Measurements from ENCODE around the gene PTPN7. TPM values are rescaled to one million over a fixed set of nuclear protein-coding genes. Genes with fewer than 3 reads are reported as not detected.
"Not testable (repeated sequence)": the region's sequence is repeated elsewhere in the genome, so short reads cannot be mapped to it uniquely, and the experiment has no call there.

Gene PTPN7
- total RNA-seq, 2 experiments from 2014 or later, result 112 to 119 TPM

- intact Hi-C loops (cut with micrococcal nuclease), result no loop called here
- H3K4me1 Mint-ChIP-seq (ENCODE audit: low read depth), result no peaks in the 10 kb centered on the region
- CTCF ChIA-PET, result interaction anchor here (0.6 to 2.1 kb wide), 3 partner anchors 13 to 299 kb away, joined by 4 to 6 read pairs (median 6); no protein-coding TSS in a partner anchor
- H3K9me3 Mint-ChIP-seq, result no peaks in the 10 kb centered on the region
- DNase-seq, result no peak
- peaks cover 7% of the 10 kb centered on the region for H3K27me3 Mint-ChIP-seq (ENCODE audit: low read depth)
- no peak within 1 kb of the TSS for H3K27ac Mint-ChIP-seq
- no peaks in the 10 kb centered on the region for H3K36me3 Mint-ChIP-seq (ENCODE audit: low read depth)
- H3K4me3 Mint-ChIP-seq, result no peak within 1 kb of the TSS
These were observed 37.6 kb downstream of the PTPN7 start, which contains the start of gene GPR37L1 for GRCh38 chr1:202122639-202123335. Gene GPR37L1, plus strand, starts transcription at chr1:202122917. Its CDS starts 47 bp downstream, at chr1:202122964.

- Mint-ChIP-seq H3K4me3 (no peak overlapping the region), H3K27me3 (ENCODE audit: low read depth) (peaks cover 3% of the 10 kb centered on the region), H3K27ac (no peak overlapping the region), H3K9me3 (no peaks in the 10 kb centered on the region), H3K36me3 (ENCODE audit: low read depth) (no peaks in the 10 kb centered on the region), H3K4me1 (ENCODE audit: low read depth) (no peaks in the 10 kb centered on the region)
- intact Hi-C loops (cut with micrococcal nuclease), result no loop called here
- CTCF ChIA-PET, result interaction anchor here (1.0 to 2.4 kb wide), 4 partner anchors 15 to 121 kb away, joined by 3 to 12 read pairs (median 5); partner anchors contain the start of gene ELF3
- no peak for DNase-seq
These were observed 39.4 kb downstream of the PTPN7 start for GRCh38 chr1:202121006-202121405.

- intact Hi-C loops (cut with micrococcal nuclease), result no loop called here
- H3K4me3 Mint-ChIP-seq, result no peak overlapping the region
- no peaks in the 10 kb centered on the region for H3K27me3 Mint-ChIP-seq (ENCODE audit: low read depth)
- CTCF ChIA-PET, result interaction anchor here (0.7 to 1.7 kb wide), 4 partner anchors 108 to 1047 kb away, joined by 3 to 5 read pairs (median 3); partner anchors contain the start of gene ELF3
- H3K27ac Mint-ChIP-seq, result no peak overlapping the region
- no peaks in the 10 kb centered on the region for H3K36me3 Mint-ChIP-seq (ENCODE audit: low read depth)
- no peak for DNase-seq
- H3K4me1 Mint-ChIP-seq (ENCODE audit: low read depth), result peaks cover 8% of the 10 kb centered on the region
- H3K9me3 Mint-ChIP-seq, result no peaks in the 10 kb centered on the region
These were observed 42.5 kb downstream of the PTPN7 start for GRCh38 chr1:202117898-202118371.

GRCh38 chr1:202116287-202116686 lies 44.1 kb downstream of the PTPN7 start:
- DNase-seq, result no peak
- Mint-ChIP-seq H3K36me3 (ENCODE audit: low read depth) (no peaks in the 10 kb centered on the region), H3K4me1 (ENCODE audit: low read depth) (peaks cover 8% of the 10 kb centered on the region), H3K9me3 (no peaks in the 10 kb centered on the region), H3K27me3 (ENCODE audit: low read depth) (no peaks in the 10 kb centered on the region), H3K4me3 (no peak overlapping the region), H3K27ac (no peak overlapping the region)
- CTCF ChIA-PET, result interaction anchor here (1.4 kb wide), 1 partner anchor 116 kb away, joined by 5 read pairs; no protein-coding TSS in a partner anchor
- intact Hi-C loops (cut with micrococcal nuclease), result no loop called here

GRCh38 chr1:202113690-202114300 lies 46.6 kb downstream of the PTPN7 start:
- Mint-ChIP-seq H3K27ac (no peak overlapping the region), H3K4me3 (no peak overlapping the region), H3K27me3 (ENCODE audit: low read depth) (no peaks in the 10 kb centered on the region), H3K4me1 (ENCODE audit: low read depth) (peaks cover 8% of the 10 kb centered on the region), H3K36me3 (ENCODE audit: low read depth) (no peaks in the 10 kb centered on the region), H3K9me3 (no peaks in the 10 kb centered on the region)
- DNase-seq, result no peak
- intact Hi-C loops (cut with micrococcal nuclease), result no loop called here
- CTCF ChIA-PET, result interaction anchor here (0.6 kb wide), 1 partner anchor 22 kb away, joined by 3 read pairs; no protein-coding TSS in a partner anchor

- DNase-seq, result no peak
- no peak overlapping the region for H3K27ac Mint-ChIP-seq
- no peaks in the 10 kb centered on the region for H3K9me3 Mint-ChIP-seq
- no peaks in the 10 kb centered on the region for H3K36me3 Mint-ChIP-seq (ENCODE audit: low read depth)
- CTCF ChIA-PET, result interaction anchor here (0.6 to 1.6 kb wide), 3 partner anchors 22 to 435 kb away, joined by 3 to 6 read pairs (median 3); no protein-coding TSS in a partner anchor
- intact Hi-C loops (cut with micrococcal nuclease), result no loop called here
- H3K4me1 Mint-ChIP-seq (ENCODE audit: low read depth), result peaks cover 8% of the 10 kb centered on the region
- no peaks in the 10 kb centered on the region for H3K27me3 Mint-ChIP-seq (ENCODE audit: low read depth)
- no peak overlapping the region for H3K4me3 Mint-ChIP-seq
These were observed 47.3 kb downstream of the PTPN7 start for GRCh38 chr1:202112859-202113689.

GRCh38 chr1:202111589-202111988 lies 48.8 kb downstream of the PTPN7 start:
- H3K27ac Mint-ChIP-seq; H3K4me1 Mint-ChIP-seq (ENCODE audit: low read depth); H3K9me3 Mint-ChIP-seq; H3K4me3 Mint-ChIP-seq; H3K36me3 Mint-ChIP-seq (ENCODE audit: low read depth); intact Hi-C loops (cut with micrococcal nuclease); H3K27me3 Mint-ChIP-seq (ENCODE audit: low read depth); DNase-seq: not testable (repeated sequence)
- CTCF ChIA-PET, result interaction anchor here (1.6 kb wide), 1 partner anchor 24 kb away, joined by 6 read pairs; no protein-coding TSS in a partner anchor

GRCh38 chr1:202110977-202111376 lies 49.4 kb downstream of the PTPN7 start:
- CTCF ChIA-PET, result no interaction called here
- H3K4me1 Mint-ChIP-seq (ENCODE audit: low read depth), result peaks cover 8% of the 10 kb centered on the region

GRCh38 chr1:202107801-202108731 lies 52.3 kb downstream of the PTPN7 start:
- intact Hi-C loops (cut with micrococcal nuclease), result no loop called here
- Mint-ChIP-seq H3K27ac (no peak overlapping the region), H3K9me3 (no peaks in the 10 kb centered on the region), H3K4me1 (ENCODE audit: low read depth) (no peaks in the 10 kb centered on the region), H3K27me3 (ENCODE audit: low read depth) (no peaks in the 10 kb centered on the region), H3K36me3 (ENCODE audit: low read depth) (no peaks in the 10 kb centered on the region), H3K4me3 (no peak overlapping the region)
- CTCF ChIA-PET, result interaction anchor here (0.8 to 1.4 kb wide), 2 partner anchors 27 to 85 kb away, joined by 3 read pairs; no protein-coding TSS in a partner anchor
- DNase-seq, result no peak

More at GRCh38 chr1:202110977-202111376, 49.4 kb downstream of the PTPN7 start:
- Mint-ChIP-seq H3K36me3 (ENCODE audit: low read depth) (no peaks in the 10 kb centered on the region), H3K27me3 (ENCODE audit: low read depth) (no peaks in the 10 kb centered on the region), H3K9me3 (no peaks in the 10 kb centered on the region), H3K4me3 (no peak overlapping the region), H3K27ac (no peak overlapping the region)
- intact Hi-C loops (cut with micrococcal nuclease), result no loop called here
- DNase-seq, result no peak

- Mint-ChIP-seq H3K9me3 (no peaks in the 10 kb centered on the region), H3K27ac (no peak overlapping the region), H3K4me1 (ENCODE audit: low read depth) (no peaks in the 10 kb centered on the region), H3K27me3 (ENCODE audit: low read depth) (no peaks in the 10 kb centered on the region), H3K4me3 (no peak overlapping the region), H3K36me3 (ENCODE audit: low read depth) (no peaks in the 10 kb centered on the region)
- no peak for DNase-seq
- intact Hi-C loops (cut with micrococcal nuclease), result no loop called here
- CTCF ChIA-PET, result interaction anchor here (1.4 kb wide), 1 partner anchor 28 kb away, joined by 3 read pairs; no protein-coding TSS in a partner anchor
These were observed 53.1 kb downstream of the PTPN7 start for GRCh38 chr1:202107321-202107761.

All from activated naive CD4-positive, alpha-beta T cell treated with anti-CD3 and anti-CD28 coated beads for 36 hours (primary cell).